HFFc6 (cell line): ENCODE data around the gene SHMT2. TPM values are rescaled to one million over a fixed set of nuclear protein-coding genes. Genes with fewer than 3 reads are reported as not detected.

ENCODE experiments used
- microRNA-seq: library from miRNA; unstranded; fragments of <30 nt; microRNA quantifications from one replicate; pipeline ENCODE4, GENCODE V29; 2019
- total RNA-seq, 6 experiments: library from RNA; stranded (reverse); fragmentation: NEBNext Ultra II Directional; extraction: Animal tissue kit (Norgen Biotek cat#: 25700); gene quantifications; 2 replicates in 1 of 6; 3 replicates in 5 of 6; pipeline ENCODE4 v1.2.3, GENCODE V29; 2021

Gene SHMT2
- total RNA-seq, 6 experiments from 2014 or later, result 112 to 127 (median 126) TPM

Small RNA genes within 50 kb of the gene (microRNA-seq; reads per million reads assigned to microRNA genes)
- gene MIR1228, result 58.7 reads per million, percentile 42 among the genes with 10 or more reads in this experiment

Other genes with a start within 250 kb of the SHMT2 start
- gene ZBTB39, start 223.2 kb upstream of the SHMT2 start, total RNA-seq, result 1 to 10 TPM; 3.6 to 4.6 (median 3.9) TPM
- not detected for gene TAC3, start 213.2 kb upstream of the SHMT2 start, total RNA-seq
- gene MYO1A, start 179.6 kb upstream of the SHMT2 start, total RNA-seq, result under 1 TPM in 1 of 6 experiments, not detected in 5; 0.23 TPM
- gene NEMP1, start 150.9 kb upstream of the SHMT2 start, total RNA-seq, result 10 to 100 TPM; 13.0 to 22.1 (median 20.7) TPM
- 10 to 100 TPM; 37.9 to 48.1 (median 44.8) TPM for gene NAB2, start 140.6 kb upstream of the SHMT2 start, total RNA-seq
- gene STAT6, start 118.3 kb upstream of the SHMT2 start, total RNA-seq, result 100 to 1,000 TPM in 1 of 6 experiments, 10 to 100 TPM in 5; 83.7 to 102 (median 93.5) TPM
- 100 to 1,000 TPM; 187 to 332 (median 201) TPM for gene LRP1, start 101.2 kb upstream of the SHMT2 start, total RNA-seq
- not detected for gene LRP1-AS, start 82.1 kb upstream of the SHMT2 start, total RNA-seq
- 1 to 10 TPM; 2.9 to 8.2 (median 3.9) TPM for gene NXPH4, start 12.9 kb upstream of the SHMT2 start, total RNA-seq
- 1 to 10 TPM in 1 of 6 experiments, under 1 TPM in 5; 0.21 to 1.1 (median 0.58) TPM for gene STAC3, start 21.5 kb downstream of the SHMT2 start, total RNA-seq
- gene R3HDM2, start 201.3 kb downstream of the SHMT2 start, total RNA-seq, result 10 to 100 TPM; 33.7 to 39.4 (median 37.9) TPM
- not detected for gene INHBC, start 205.1 kb downstream of the SHMT2 start, total RNA-seq
- under 1 TPM in 5 of 6 experiments, not detected in 1; 0.12 to 0.34 (median 0.18) TPM for gene INHBE, start 225.6 kb downstream of the SHMT2 start, total RNA-seq
- gene GLI1, start 230.1 kb downstream of the SHMT2 start, total RNA-seq, result 1 to 10 TPM; 3.9 to 5.8 (median 4.6) TPM